HG03139 (cell line): ENCODE measurements around the gene RFX4.

ENCODE experiments used
- ATAC-seq: cut with Tn5 transposase; IDR thresholded peaks from one replicate; pipeline ENCODE4 v1.9.1; 2021; ENCODE audit not compliant: unreplicated experiment

The RFX4 gene

DNA sequence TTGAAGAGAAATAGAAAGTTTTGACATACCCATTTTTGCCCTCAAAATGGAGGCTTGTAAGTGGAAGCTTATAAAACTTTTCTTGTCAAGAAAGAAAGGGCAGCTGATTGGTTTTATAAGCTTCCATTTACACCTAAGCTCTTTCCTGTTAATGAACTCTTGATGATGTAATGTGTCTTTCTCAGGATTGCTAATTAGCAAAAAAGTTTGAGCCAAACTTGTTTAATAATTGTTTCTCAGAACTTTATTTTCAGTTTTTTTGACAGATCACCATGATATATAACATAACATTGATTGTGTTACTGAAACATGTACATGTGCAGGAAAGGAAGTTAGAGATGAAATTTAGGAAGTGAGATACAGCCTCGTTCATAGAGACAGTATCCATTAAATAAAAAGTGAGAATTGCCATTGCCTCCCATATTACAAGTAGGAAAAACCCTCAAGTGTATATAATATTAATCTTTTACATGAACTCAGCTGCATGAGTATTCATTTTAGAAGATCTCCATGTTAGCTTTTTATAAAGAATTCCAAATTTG, 218.4 kb downstream of the RFX4 start:
- ATAC-seq = no peak

DNA sequence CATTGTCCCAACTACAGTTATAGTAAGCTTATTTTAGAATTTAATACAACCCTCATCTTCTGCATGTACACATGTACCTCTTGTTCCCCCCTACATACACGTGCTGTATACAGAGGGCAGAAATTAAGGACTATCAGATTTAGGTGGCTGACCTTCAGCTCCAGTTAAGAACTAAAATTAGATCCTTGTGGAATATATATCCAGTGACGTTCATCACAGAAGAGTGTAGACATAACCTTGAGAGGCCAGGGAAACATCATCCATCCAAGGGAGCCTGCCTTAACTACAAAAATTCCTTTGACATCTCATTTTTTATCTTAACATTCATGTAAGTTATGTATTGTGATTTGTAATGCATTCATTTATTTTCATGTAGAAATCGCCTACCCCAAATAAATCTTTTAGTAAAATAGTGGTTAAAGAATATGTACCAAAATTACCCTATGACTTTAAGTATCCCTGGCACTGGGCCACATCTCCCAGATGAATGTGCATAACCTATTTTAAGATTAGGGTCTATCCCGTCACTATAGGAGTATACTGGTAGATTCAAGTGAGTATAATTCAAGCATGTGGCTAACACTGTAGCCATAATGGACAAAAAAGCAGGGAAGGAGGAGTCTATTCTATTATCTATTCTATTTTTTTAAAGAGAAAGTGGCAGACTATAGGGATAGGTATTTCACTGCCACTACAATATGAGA, 219.2 kb downstream of the RFX4 start:
- ATAC-seq = no peak

GRCh38 chr12:106804668-106805067, 221.9 kb downstream of the RFX4 start:
- ATAC-seq = no peak
